HG02759 (cell line): ENCODE measurements around the gene NMT1.

ENCODE experiments used
- ATAC-seq: cut with Tn5 transposase; IDR thresholded peaks from one replicate; pipeline ENCODE4 v1.9.1; 2021; ENCODE audit warnings: mild to moderate bottlenecking, moderate library complexity; ENCODE audit not compliant: unreplicated experiment

NMT1 gene

GRCh38 chr17:45104029-45104428 is 42.9 kb downstream of the NMT1 start:
- ATAC-seq = no peak

DNA sequence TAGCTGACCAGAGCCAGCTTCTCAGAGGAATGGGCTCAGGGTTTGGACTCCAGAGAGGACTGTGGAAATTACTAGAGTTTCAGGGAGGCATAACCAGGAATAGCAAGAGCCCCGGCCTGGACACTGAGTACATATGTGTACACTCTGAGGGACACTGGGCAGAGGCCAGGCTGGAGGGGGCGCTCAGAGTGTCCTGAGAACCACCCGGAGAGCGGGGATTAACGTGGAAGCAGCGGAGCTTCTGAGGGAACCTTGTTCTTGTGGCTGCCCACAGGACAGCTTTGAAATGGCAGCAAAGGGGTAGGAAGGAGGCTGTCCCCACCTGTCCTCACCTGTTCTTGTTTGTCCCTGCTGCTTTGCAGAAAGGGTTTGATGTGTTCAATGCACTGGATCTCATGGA is 43.4 kb downstream of the NMT1 start:
- ATAC-seq = no peak

GRCh38 chr17:45104907-45105624 is 43.9 kb downstream of the NMT1 start:
- ATAC-seq = no peak

- no peak for ATAC-seq
Observed at GRCh38 chr17:45106096-45106495, 45.0 kb downstream of the NMT1 start.

DNA sequence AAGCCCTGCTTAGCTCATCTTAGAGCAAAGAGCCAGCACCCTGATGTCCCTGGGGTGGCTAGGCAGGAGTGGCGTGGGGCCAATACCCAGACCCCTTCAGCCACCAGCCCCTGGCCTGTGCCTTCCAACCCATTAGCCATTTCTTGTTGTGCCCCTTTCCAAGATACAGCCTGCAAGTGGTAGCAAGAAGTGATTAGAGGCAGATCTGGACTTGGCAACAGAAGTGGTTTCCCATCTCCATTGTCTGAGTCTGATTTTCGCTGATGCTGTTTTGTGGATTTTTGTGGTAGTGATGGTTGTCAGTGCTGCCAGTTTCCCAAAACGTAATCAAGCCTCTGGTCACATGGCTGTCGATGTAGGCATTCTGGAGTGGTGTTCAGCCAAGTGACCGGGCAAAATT is 45.5 kb downstream of the NMT1 start:
- ATAC-seq = no peak

GRCh38 chr17:45107293-45108010 is 46.3 kb downstream of the NMT1 start:
- no peak for ATAC-seq

GRCh38 chr17:45108051-45108450 is 46.9 kb downstream of the NMT1 start:
- no peak for ATAC-seq

GRCh38 chr17:45108595-45109521 is 47.7 kb downstream of the NMT1 start:
- no peak for ATAC-seq

GRCh38 chr17:45110676-45111611 is 49.8 kb downstream of the NMT1 start:
- ATAC-seq = no peak

DNA sequence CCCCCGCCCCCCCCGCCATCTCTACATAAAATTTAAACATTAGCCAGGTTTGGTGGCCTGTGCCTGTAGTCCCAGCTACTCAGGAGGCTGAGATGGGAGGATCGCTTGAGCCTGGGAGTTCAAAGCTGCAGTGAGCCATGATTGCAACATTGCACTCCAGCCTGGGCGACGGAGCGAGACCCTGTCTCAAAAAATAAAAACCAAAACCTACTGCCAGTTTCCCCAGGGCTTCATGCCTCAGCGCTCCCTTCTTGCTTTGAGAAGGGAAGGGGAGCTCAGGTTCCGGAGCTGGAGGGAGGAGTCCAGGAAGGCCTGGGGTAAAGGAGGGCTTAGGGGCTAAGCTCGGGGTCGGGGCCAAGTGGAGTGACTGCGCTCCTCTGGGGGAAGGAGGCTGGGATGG is 50.7 kb downstream of the NMT1 start:
- no peak for ATAC-seq

DNA sequence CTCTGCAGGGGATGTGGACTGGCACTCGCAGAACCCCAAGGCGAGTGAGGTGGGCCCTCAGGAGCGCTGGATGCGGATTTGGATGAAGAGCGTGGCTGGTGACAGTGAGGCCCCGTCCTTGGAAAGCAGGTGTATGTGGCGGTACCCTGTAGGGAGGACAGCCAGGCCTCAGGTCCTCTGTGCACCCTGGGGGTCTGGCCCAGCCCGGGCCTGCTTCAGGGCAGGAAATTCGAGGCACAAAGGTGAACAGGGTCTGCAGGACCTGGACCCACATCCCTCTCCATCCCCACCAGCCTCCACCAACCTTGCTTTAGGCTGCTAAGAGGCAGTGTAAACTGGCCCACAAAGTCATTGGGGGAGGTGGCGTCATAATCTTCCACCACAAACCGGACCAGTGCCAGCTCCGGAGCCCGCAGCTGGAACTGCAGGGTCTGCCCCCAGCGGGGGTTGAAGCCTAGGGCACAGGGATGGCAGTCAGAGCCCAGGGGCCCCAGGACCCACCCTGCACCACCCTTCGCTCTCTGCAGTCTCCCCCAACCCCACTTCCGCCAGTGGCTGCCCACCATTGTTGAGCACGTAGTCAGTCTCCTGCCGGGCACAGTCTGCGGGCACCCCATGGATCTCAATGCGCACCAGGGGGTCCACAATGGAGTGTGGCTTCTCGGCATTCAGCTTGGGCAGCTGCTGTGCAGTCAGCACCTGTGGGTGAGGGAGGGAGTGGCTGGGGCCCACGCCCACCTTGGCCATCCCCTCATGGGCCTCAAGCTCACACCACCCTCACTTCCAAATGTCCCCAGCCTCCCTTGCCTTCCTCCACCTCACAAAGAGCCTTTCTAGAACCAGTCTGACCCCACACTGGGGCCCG is 51.7 kb downstream of the NMT1 start:
- ATAC-seq = no peak

GRCh38 chr17:45113424-45113754 is 52.3 kb downstream of the NMT1 start:
- no peak for ATAC-seq

DNA sequence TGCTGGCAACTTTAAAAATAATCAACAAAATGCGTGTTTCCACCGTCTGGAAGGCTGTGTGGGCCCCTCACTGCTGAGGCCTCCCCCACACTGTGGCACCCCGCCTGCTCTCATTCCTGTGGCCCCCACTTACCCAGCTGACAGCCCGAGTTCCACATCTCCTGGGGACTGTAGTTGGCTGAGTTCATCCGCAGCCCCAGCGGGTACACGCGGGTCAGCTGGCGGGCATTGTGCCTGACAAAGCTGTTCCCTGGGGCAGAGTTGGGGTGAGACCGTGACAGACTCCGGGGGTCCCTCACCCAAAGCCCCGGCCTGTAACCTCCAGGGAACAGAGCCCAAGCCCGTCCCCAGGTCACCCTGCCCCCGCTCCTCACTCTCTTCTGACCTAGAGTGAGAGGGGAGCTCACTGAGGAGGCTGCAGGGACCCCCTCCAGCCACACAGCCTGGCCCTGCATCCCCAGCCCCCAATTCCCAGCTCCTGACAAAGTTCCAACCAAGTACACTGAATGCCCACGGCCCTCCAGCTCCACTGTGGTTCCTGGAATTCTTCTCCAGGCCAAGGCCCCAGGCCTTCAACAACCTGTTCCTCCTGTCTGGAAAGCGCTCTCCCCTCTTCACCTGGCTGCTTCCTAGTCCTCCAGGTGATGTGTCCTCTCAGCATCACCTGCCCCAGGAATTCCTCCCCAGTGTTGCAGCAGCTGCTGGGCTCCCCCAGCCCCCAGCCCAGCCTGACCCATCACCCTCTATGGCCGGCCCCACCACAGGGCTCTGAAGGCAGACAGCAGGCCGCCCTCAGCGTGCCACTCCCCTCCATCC is 53.2 kb downstream of the NMT1 start:
- ATAC-seq = no peak

DNA sequence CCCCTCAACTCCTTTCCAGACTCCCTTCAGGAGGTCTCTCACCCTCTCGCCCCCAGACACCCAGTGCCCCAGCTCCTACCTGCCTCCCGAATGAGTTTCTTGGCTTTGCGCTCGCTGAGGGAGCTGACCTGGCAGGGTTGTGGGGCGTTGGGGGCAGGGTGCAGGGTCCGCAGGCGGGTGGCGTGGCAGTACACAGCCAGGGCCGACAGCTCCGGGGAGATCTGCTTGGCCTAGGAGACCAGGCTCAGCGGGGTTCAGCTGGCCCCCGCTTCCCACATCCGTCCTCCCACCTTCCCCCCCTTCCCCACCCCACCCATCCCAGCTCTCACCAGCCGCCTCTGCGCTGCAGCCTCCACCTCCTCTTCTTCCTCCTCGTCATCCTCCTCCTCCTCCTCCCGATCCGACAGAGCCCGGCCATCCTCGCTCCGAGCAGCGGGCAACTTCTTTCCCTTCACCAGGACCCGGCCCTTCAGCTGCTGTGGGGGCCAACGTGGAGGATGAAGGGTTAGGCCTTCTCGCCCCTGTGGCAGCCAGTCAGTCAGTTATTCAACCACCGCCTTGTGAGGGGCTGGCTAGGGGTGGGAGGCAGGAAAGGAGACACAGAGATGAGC is 54.0 kb downstream of the NMT1 start:
- ATAC-seq = no peak

- ATAC-seq = no peak
Observed at GRCh38 chr17:45115871-45116270, 54.8 kb downstream of the NMT1 start.

- ATAC-seq = no peak
Observed at GRCh38 chr17:45116434-45117016, 55.4 kb downstream of the NMT1 start.

- ATAC-seq = no peak
Observed at GRCh38 chr17:45117334-45117733, 56.2 kb downstream of the NMT1 start.
